ENCODE results near the gene KDM4D. TPM values are rescaled to one million over a fixed set of nuclear protein-coding genes. Genes with fewer than 3 reads are reported as not detected.
A peak's percentile ranks its signal among the peaks of the same experiment; 100 is the strongest.

KDM4D gene
- total RNA-seq, 2 experiments from 2014 or later: 1.7 to 2.1 TPM

- no peak overlapping the region for H3K27ac Mint-ChIP-seq
- H3K9me3 Mint-ChIP-seq: no peaks in the 10 kb centered on the region
- peaks cover 34% of the 10 kb centered on the region for H3K4me1 Mint-ChIP-seq (ENCODE audit: low read depth)
- no peak overlapping the region for H3K4me3 Mint-ChIP-seq
- DNase-seq: peak; percentile 35
- H3K27me3 Mint-ChIP-seq (ENCODE audit: low read depth): no peaks in the 10 kb centered on the region
- intact Hi-C loops (cut with micrococcal nuclease): no loop called here
- CTCF ChIA-PET: interaction anchor here (0.7 kb wide), 1 partner anchor 37 kb away, joined by 3 read pairs; no protein-coding TSS in a partner anchor
- H3K36me3 Mint-ChIP-seq (ENCODE audit: low read depth): no peaks in the 10 kb centered on the region
Measured at GRCh38 chr11:94934362-94934761, 39.1 kb upstream of the KDM4D start.

- Mint-ChIP-seq H3K36me3 (ENCODE audit: low read depth) (no peaks in the 10 kb centered on the region), H3K4me3 (no peak overlapping the region), H3K4me1 (ENCODE audit: low read depth) (peaks cover 34% of the 10 kb centered on the region), H3K27ac (no peak overlapping the region), H3K9me3 (no peaks in the 10 kb centered on the region), H3K27me3 (ENCODE audit: low read depth) (no peaks in the 10 kb centered on the region)
- intact Hi-C loops (cut with micrococcal nuclease): no loop called here
- no peak for DNase-seq
- CTCF ChIA-PET: interaction anchor here (0.7 kb wide), 1 partner anchor 37 kb away, joined by 3 read pairs; no protein-coding TSS in a partner anchor
Measured at GRCh38 chr11:94934846-94935245, 38.7 kb upstream of the KDM4D start.

- no peak for DNase-seq
- no peak overlapping the region for H3K27ac Mint-ChIP-seq
- H3K4me3 Mint-ChIP-seq: no peak overlapping the region
- CTCF ChIA-PET: no interaction called here
- no peaks in the 10 kb centered on the region for H3K27me3 Mint-ChIP-seq (ENCODE audit: low read depth)
- intact Hi-C loops (cut with micrococcal nuclease): no loop called here
- H3K36me3 Mint-ChIP-seq (ENCODE audit: low read depth): no peaks in the 10 kb centered on the region
- H3K4me1 Mint-ChIP-seq (ENCODE audit: low read depth): peaks cover 28% of the 10 kb centered on the region
- H3K9me3 Mint-ChIP-seq: no peaks in the 10 kb centered on the region
Measured at GRCh38 chr11:94938095-94939055, 35.1 kb upstream of the KDM4D start.

GRCh38 chr11:94939346-94939745 lies 34.2 kb upstream of the KDM4D start:
- no peaks in the 10 kb centered on the region for H3K27me3 Mint-ChIP-seq (ENCODE audit: low read depth)
- H3K27ac Mint-ChIP-seq: no peak overlapping the region
- H3K4me3 Mint-ChIP-seq: no peak overlapping the region
- H3K4me1 Mint-ChIP-seq (ENCODE audit: low read depth): peaks cover 18% of the 10 kb centered on the region
- DNase-seq: no peak
- intact Hi-C loops (cut with micrococcal nuclease): no loop called here
- CTCF ChIA-PET: no interaction called here
- H3K9me3 Mint-ChIP-seq: no peaks in the 10 kb centered on the region
- H3K36me3 Mint-ChIP-seq (ENCODE audit: low read depth): no peaks in the 10 kb centered on the region

- no peak for DNase-seq
- intact Hi-C loops (cut with micrococcal nuclease): no loop called here
- Mint-ChIP-seq H3K36me3 (ENCODE audit: low read depth) (no peaks in the 10 kb centered on the region), H3K9me3 (no peaks in the 10 kb centered on the region), H3K4me1 (ENCODE audit: low read depth) (peaks cover 3% of the 10 kb centered on the region), H3K27me3 (ENCODE audit: low read depth) (no peaks in the 10 kb centered on the region), H3K27ac (no peak overlapping the region), H3K4me3 (no peak overlapping the region)
- CTCF ChIA-PET: no interaction called here
Measured at GRCh38 chr11:94941131-94941530, 32.4 kb upstream of the KDM4D start.

- Mint-ChIP-seq H3K9me3 (no peaks in the 10 kb centered on the region), H3K4me1 (ENCODE audit: low read depth) (peaks cover 3% of the 10 kb centered on the region), H3K27ac (no peak overlapping the region), H3K36me3 (ENCODE audit: low read depth) (no peaks in the 10 kb centered on the region), H3K4me3 (no peak overlapping the region), H3K27me3 (ENCODE audit: low read depth) (no peaks in the 10 kb centered on the region)
- intact Hi-C loops (cut with micrococcal nuclease): no loop called here
- no peak for DNase-seq
- CTCF ChIA-PET: interaction anchor here (0.8 kb wide), 1 partner anchor 21 kb away, joined by 3 read pairs; no protein-coding TSS in a partner anchor
Measured at GRCh38 chr11:94946812-94947211, 26.7 kb upstream of the KDM4D start.

GRCh38 chr11:94948070-94948617 lies 25.4 kb upstream of the KDM4D start:
- CTCF ChIA-PET: interaction anchor here (0.7 to 0.8 kb wide), 2 partner anchors 25 to 670 kb away, joined by 3 read pairs; no protein-coding TSS in a partner anchor
- Mint-ChIP-seq H3K9me3 (no peaks in the 10 kb centered on the region), H3K27ac (no peak overlapping the region), H3K27me3 (ENCODE audit: low read depth) (no peaks in the 10 kb centered on the region), H3K4me3 (no peak overlapping the region), H3K36me3 (ENCODE audit: low read depth) (no peaks in the 10 kb centered on the region), H3K4me1 (ENCODE audit: low read depth) (peaks cover 3% of the 10 kb centered on the region)
- intact Hi-C loops (cut with micrococcal nuclease): no loop called here
- no peak for DNase-seq

GRCh38 chr11:94954753-94955152 lies 18.8 kb upstream of the KDM4D start:
- no peak overlapping the region for H3K4me3 Mint-ChIP-seq
- CTCF ChIA-PET: no interaction called here
- DNase-seq: no peak
- H3K4me1 Mint-ChIP-seq (ENCODE audit: low read depth): peaks cover 5% of the 10 kb centered on the region
- no peaks in the 10 kb centered on the region for H3K9me3 Mint-ChIP-seq
- H3K36me3 Mint-ChIP-seq (ENCODE audit: low read depth): peaks cover under 1% of the 10 kb centered on the region
- intact Hi-C loops (cut with micrococcal nuclease): no loop called here
- H3K27me3 Mint-ChIP-seq (ENCODE audit: low read depth): no peaks in the 10 kb centered on the region
- no peak overlapping the region for H3K27ac Mint-ChIP-seq

- Mint-ChIP-seq H3K27me3 (ENCODE audit: low read depth) (no peaks in the 10 kb centered on the region), H3K4me3 (no peak overlapping the region), H3K36me3 (ENCODE audit: low read depth) (peaks cover 1% of the 10 kb centered on the region), H3K27ac (no peak overlapping the region), H3K9me3 (no peaks in the 10 kb centered on the region), H3K4me1 (ENCODE audit: low read depth) (peaks cover 5% of the 10 kb centered on the region)
- CTCF ChIA-PET: interaction anchor here (0.6 to 1.5 kb wide), 2 partner anchors 11 to 255 kb away, joined by 3 to 7 read pairs; no protein-coding TSS in a partner anchor
- DNase-seq: no peak
- intact Hi-C loops (cut with micrococcal nuclease): no loop called here
Measured at GRCh38 chr11:94956963-94957362, 16.5 kb upstream of the KDM4D start.

- Mint-ChIP-seq H3K36me3 (ENCODE audit: low read depth) (peaks cover 1% of the 10 kb centered on the region), H3K9me3 (no peaks in the 10 kb centered on the region), H3K4me1 (ENCODE audit: low read depth) (peaks cover 5% of the 10 kb centered on the region), H3K27ac (no peak overlapping the region), H3K27me3 (ENCODE audit: low read depth) (no peaks in the 10 kb centered on the region), H3K4me3 (no peak overlapping the region)
- DNase-seq: no peak
- intact Hi-C loops (cut with micrococcal nuclease): no loop called here
- CTCF ChIA-PET: interaction anchor here (0.6 to 1.5 kb wide), 3 partner anchors 10 to 196 kb away, joined by 3 to 7 read pairs (median 3); no protein-coding TSS in a partner anchor
Measured at GRCh38 chr11:94958121-94958696, 15.3 kb upstream of the KDM4D start.

- intact Hi-C loops (cut with micrococcal nuclease): no loop called here
- no peak overlapping the region for H3K27ac Mint-ChIP-seq
- H3K9me3 Mint-ChIP-seq: no peaks in the 10 kb centered on the region
- CTCF ChIA-PET: interaction anchor here (1.0 kb wide), 1 partner anchor 9 kb away, joined by 4 read pairs; no protein-coding TSS in a partner anchor
- H3K4me3 Mint-ChIP-seq: no peak overlapping the region
- no peak for DNase-seq
- no peaks in the 10 kb centered on the region for H3K27me3 Mint-ChIP-seq (ENCODE audit: low read depth)
- H3K4me1 Mint-ChIP-seq (ENCODE audit: low read depth): peaks cover 5% of the 10 kb centered on the region
- peaks cover 4% of the 10 kb centered on the region for H3K36me3 Mint-ChIP-seq (ENCODE audit: low read depth)
Measured at GRCh38 chr11:94959179-94959578, 14.3 kb upstream of the KDM4D start.

- H3K27me3 Mint-ChIP-seq (ENCODE audit: low read depth): no peaks in the 10 kb centered on the region
- CTCF ChIA-PET: interaction anchor here (1.0 kb wide), 1 partner anchor 8 kb away, joined by 4 read pairs; no protein-coding TSS in a partner anchor
- intact Hi-C loops (cut with micrococcal nuclease): no loop called here
- H3K36me3 Mint-ChIP-seq (ENCODE audit: low read depth): peaks cover 10% of the 10 kb centered on the region
- H3K27ac Mint-ChIP-seq: no peak overlapping the region
- H3K4me3 Mint-ChIP-seq: no peak overlapping the region
- no peaks in the 10 kb centered on the region for H3K9me3 Mint-ChIP-seq
- no peak for DNase-seq
- H3K4me1 Mint-ChIP-seq (ENCODE audit: low read depth): no peaks in the 10 kb centered on the region
Measured at GRCh38 chr11:94960488-94960887, 13.0 kb upstream of the KDM4D start.
